HepG2 (cell line): ENCODE data around the gene MRPL34. TPM values are rescaled to one million over a fixed set of nuclear protein-coding genes. Genes with fewer than 3 reads are reported as not detected.

ENCODE experiments used
- ATF7 ChIP-seq, 2 experiments: fragments of 450-650 bp in 1 of 2; sonication (generic) in 1 of 2; formaldehyde crosslinking in 1 of 2; IDR thresholded peaks; 2 replicates each; pipeline versions ENCODE4 v1.4.0 to v1.6.1; 2016 to 2020; ENCODE audit warnings: antibody characterized with exemption in 1 of 2, mild to moderate bottlenecking in 1 of 2, missing genetic modification reagents in 1 of 2
- BCL3 ChIP-seq: sonication (generic); formaldehyde crosslinking; IDR thresholded peaks from 2 replicates; pipeline ENCODE4 v1.5.1; 2020; ENCODE audit warnings: mild to moderate bottlenecking, missing genetic modification reagents, moderate library complexity
- CEBPG ChIP-seq: IDR thresholded peaks from 2 replicates; pipeline ENCODE4 v1.6.1; 2016
- ELF1 ChIP-seq: sonication (generic); formaldehyde crosslinking; IDR thresholded peaks from 2 replicates; pipeline ENCODE4 v1.4.0; 2020; ENCODE audit warnings: missing genetic modification reagents
- ESRRA ChIP-seq: sonication (generic); formaldehyde crosslinking; IDR thresholded peaks from 2 replicates; pipeline ENCODE4 v1.5.1; 2020; ENCODE audit warnings: mild to moderate bottlenecking, low read depth, missing genetic modification reagents
- MXI1 ChIP-seq: IDR thresholded peaks from 3 replicates; pipeline ENCODE4 v1.6.1; 2012; ENCODE audit warnings: low read depth, low read length, inconsistent platforms, borderline replicate concordance
- PHF20 ChIP-seq: sonication (generic); formaldehyde crosslinking; IDR thresholded peaks from 2 replicates; pipeline ENCODE4 v1.5.0; 2020; ENCODE audit warnings: mild to moderate bottlenecking, missing genetic modification reagents
- RBAK ChIP-seq: sonication (generic); formaldehyde crosslinking; IDR thresholded peaks from 2 replicates; pipeline ENCODE4 v1.5.1; 2020; ENCODE audit warnings: mild to moderate bottlenecking, missing genetic modification reagents
- RXRB ChIP-seq: IDR thresholded peaks from 2 replicates; pipeline ENCODE4 v1.6.1; 2016; ENCODE audit warnings: borderline replicate concordance, missing genetic modification reagents, missing compliant biosample characterization
- ZFP90 ChIP-seq: sonication (generic); formaldehyde crosslinking; IDR thresholded peaks from 2 replicates; pipeline ENCODE4 v1.8.0; 2022; ENCODE audit warnings: missing genetic modification reagents, mild to moderate bottlenecking, inconsistent platforms, borderline replicate concordance
- ZMYM3 ChIP-seq: sonication (generic); formaldehyde crosslinking; IDR thresholded peaks from 2 replicates; pipeline ENCODE4 v1.5.1; 2020; ENCODE audit warnings: mild to moderate bottlenecking, missing genetic modification reagents
- ZMYM4 ChIP-seq: sonication (generic); formaldehyde crosslinking; IDR thresholded peaks from 2 replicates; pipeline ENCODE4 v1.8.1; 2023; ENCODE audit warnings: mild to moderate bottlenecking, missing genetic modification reagents
- ZNF460 ChIP-seq: sonication (generic); formaldehyde crosslinking; IDR thresholded peaks from 2 replicates; pipeline ENCODE4 v1.5.1; 2020; ENCODE audit warnings: missing genetic modification reagents, mild to moderate bottlenecking, borderline replicate concordance
- ZNF629 ChIP-seq: sonication (generic); formaldehyde crosslinking; conservative IDR thresholded peaks from 2 replicates; pipeline ENCODE4 v1.5.0; 2020; ENCODE audit warnings: missing genetic modification reagents
- ZNF788 ChIP-seq: sonication (generic); formaldehyde crosslinking; IDR thresholded peaks from 2 replicates; pipeline ENCODE4 v1.5.0; 2020; ENCODE audit warnings: mild to moderate bottlenecking, missing genetic modification reagents, borderline replicate concordance
- ZNF850 ChIP-seq: sonication (generic); formaldehyde crosslinking; conservative IDR thresholded peaks from 2 replicates; pipeline ENCODE4 v1.9.0; 2021; ENCODE audit warnings: mild to moderate bottlenecking, missing genetic modification reagents
- polyA plus RNA-seq, 8 experiments: library from polyadenylated mRNA; depleted of rRNA in 3 of 8; stranded (reverse) in 7 of 8; unstranded in 1 of 8; fragments of >200 nt; fragmentation: Illumina TruSeq in 4 of 8; extraction: Trizol in 4 of 8; gene quantifications; 2 replicates each; pipeline versions ENCODE4 v1.2.1 to v1.2.3, GENCODE V29; 2011 to 2016; ENCODE audit warnings: low read depth in 4 of 8, missing spikeins in 1 of 8, mixed read lengths in 1 of 8; ENCODE audit not compliant: insufficient read depth in 1 of 8
- total RNA-seq, 5 experiments: library from RNA; depleted of rRNA; stranded (reverse); fragments of >200 nt; fragmentation: Illumina TruSeq; extraction: Trizol; gene quantifications; 2 replicates each; pipeline ENCODE4 v1.2.3, GENCODE V29; 2016; ENCODE audit warnings: low read depth in 1 of 5
- TF ChIP-seq, protein P1 (sequence below): sonication (generic); formaldehyde crosslinking; IDR thresholded peaks from 2 replicates; pipeline ENCODE4 v1.4.0; 2020; ENCODE audit warnings: low read depth, mild to moderate bottlenecking, missing genetic modification reagents
- TF ChIP-seq, protein P2 (sequence below): sonication (generic); formaldehyde crosslinking; IDR thresholded peaks from 2 replicates; pipeline ENCODE4 v1.9.0; 2022; ENCODE audit warnings: missing genetic modification reagents, mild to moderate bottlenecking, borderline replicate concordance
- TF ChIP-seq, protein P3 (sequence below): sonication (generic); formaldehyde crosslinking; conservative IDR thresholded peaks from 2 replicates; pipeline ENCODE4 v1.4.0; 2020; ENCODE audit warnings: mild to moderate bottlenecking, missing genetic modification reagents, moderate library complexity
- TF ChIP-seq, protein P4 (sequence below): sonication (generic); IDR thresholded peaks from 2 replicates; pipeline ENCODE4 v1.6.1; 2016; ENCODE audit warnings: low read depth, borderline replicate concordance

MRPL34 gene
- total and polyA plus RNA-seq, 2 of the 13 experiments (the other 11 are each of a cell fraction or from before 2014, with no cell fraction given): 74.0 to 77.3 TPM

- TF ChIP-seq, protein P1, sequence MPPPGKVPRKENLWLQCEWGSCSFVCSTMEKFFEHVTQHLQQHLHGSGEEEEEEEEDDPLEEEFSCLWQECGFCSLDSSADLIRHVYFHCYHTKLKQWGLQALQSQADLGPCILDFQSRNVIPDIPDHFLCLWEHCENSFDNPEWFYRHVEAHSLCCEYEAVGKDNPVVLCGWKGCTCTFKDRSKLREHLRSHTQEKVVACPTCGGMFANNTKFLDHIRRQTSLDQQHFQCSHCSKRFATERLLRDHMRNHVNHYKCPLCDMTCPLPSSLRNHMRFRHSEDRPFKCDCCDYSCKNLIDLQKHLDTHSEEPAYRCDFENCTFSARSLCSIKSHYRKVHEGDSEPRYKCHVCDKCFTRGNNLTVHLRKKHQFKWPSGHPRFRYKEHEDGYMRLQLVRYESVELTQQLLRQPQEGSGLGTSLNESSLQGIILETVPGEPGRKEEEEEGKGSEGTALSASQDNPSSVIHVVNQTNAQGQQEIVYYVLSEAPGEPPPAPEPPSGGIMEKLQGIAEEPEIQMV (CRISPR knock-in tag): 0 out of 2 replicates have a peak, but pooled peaks have one; percentile 60
- TF ChIP-seq, protein P2, sequence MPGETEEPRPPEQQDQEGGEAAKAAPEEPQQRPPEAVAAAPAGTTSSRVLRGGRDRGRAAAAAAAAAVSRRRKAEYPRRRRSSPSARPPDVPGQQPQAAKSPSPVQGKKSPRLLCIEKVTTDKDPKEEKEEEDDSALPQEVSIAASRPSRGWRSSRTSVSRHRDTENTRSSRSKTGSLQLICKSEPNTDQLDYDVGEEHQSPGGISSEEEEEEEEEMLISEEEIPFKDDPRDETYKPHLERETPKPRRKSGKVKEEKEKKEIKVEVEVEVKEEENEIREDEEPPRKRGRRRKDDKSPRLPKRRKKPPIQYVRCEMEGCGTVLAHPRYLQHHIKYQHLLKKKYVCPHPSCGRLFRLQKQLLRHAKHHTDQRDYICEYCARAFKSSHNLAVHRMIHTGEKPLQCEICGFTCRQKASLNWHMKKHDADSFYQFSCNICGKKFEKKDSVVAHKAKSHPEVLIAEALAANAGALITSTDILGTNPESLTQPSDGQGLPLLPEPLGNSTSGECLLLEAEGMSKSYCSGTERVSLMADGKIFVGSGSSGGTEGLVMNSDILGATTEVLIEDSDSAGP: peak; percentile 75
- peak; percentile 54; the same call in 1 of the 2 replicates for TF ChIP-seq ZFP90 (CRISPR knock-in tag)
- 0 out of 2 replicates have a peak, but pooled peaks have one; percentile 27 for TF ChIP-seq ZNF629
- peak; percentile 72 for TF ChIP-seq ELF1 (CRISPR knock-in tag)
- peak; percentile 78 for TF ChIP-seq ZMYM3 (CRISPR knock-in tag)
- TF ChIP-seq, protein P3, sequence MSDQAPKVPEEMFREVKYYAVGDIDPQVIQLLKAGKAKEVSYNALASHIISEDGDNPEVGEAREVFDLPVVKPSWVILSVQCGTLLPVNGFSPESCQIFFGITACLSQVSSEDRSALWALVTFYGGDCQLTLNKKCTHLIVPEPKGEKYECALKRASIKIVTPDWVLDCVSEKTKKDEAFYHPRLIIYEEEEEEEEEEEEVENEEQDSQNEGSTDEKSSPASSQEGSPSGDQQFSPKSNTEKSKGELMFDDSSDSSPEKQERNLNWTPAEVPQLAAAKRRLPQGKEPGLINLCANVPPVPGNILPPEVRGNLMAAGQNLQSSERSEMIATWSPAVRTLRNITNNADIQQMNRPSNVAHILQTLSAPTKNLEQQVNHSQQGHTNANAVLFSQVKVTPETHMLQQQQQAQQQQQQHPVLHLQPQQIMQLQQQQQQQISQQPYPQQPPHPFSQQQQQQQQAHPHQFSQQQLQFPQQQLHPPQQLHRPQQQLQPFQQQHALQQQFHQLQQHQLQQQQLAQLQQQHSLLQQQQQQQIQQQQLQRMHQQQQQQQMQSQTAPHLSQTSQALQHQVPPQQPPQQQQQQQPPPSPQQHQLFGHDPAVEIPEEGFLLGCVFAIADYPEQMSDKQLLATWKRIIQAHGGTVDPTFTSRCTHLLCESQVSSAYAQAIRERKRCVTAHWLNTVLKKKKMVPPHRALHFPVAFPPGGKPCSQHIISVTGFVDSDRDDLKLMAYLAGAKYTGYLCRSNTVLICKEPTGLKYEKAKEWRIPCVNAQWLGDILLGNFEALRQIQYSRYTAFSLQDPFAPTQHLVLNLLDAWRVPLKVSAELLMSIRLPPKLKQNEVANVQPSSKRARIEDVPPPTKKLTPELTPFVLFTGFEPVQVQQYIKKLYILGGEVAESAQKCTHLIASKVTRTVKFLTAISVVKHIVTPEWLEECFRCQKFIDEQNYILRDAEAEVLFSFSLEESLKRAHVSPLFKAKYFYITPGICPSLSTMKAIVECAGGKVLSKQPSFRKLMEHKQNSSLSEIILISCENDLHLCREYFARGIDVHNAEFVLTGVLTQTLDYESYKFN (CRISPR knock-in tag): peak; percentile 82
- TF ChIP-seq ZNF850: no peak
- TF ChIP-seq MXI1: peak; percentile 72; the same call in 1 of the 3 replicates
- TF ChIP-seq, protein P4, sequence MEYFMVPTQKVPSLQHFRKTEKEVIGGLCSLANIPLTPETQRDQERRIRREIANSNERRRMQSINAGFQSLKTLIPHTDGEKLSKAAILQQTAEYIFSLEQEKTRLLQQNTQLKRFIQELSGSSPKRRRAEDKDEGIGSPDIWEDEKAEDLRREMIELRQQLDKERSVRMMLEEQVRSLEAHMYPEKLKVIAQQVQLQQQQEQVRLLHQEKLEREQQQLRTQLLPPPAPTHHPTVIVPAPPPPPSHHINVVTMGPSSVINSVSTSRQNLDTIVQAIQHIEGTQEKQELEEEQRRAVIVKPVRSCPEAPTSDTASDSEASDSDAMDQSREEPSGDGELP: peak; percentile 19; the same call in 1 of the 2 replicates
- peak; percentile 91 for TF ChIP-seq CEBPG (CRISPR knock-in tag)
- peak; percentile 70 for TF ChIP-seq ZMYM4
- TF ChIP-seq ATF7 (IDR thresholded peaks at IDR 0.05): peak; percentile 27; the same call in 1 of the 2 replicates
- peak; percentile 68; the same call in 1 of the 2 replicates for TF ChIP-seq ATF7 (CRISPR knock-in tag; IDR thresholded peaks at IDR 0.05)
- peak; percentile 24; the same call in 1 of the 2 replicates for TF ChIP-seq ZNF788 (CRISPR knock-in tag)
- no peak for TF ChIP-seq ZNF460 (CRISPR knock-in tag)
- 0 out of 2 replicates have a peak, but pooled peaks have one; percentile 16 for TF ChIP-seq PHF20 (CRISPR knock-in tag)
- TF ChIP-seq BCL3 (CRISPR knock-in tag): peak; percentile 51; the same call in 1 of the 2 replicates
- TF ChIP-seq RXRB (CRISPR knock-in tag): peak; percentile 74
- TF ChIP-seq ESRRA (CRISPR knock-in tag): peak; percentile 77
- TF ChIP-seq RBAK (CRISPR knock-in tag): 0 out of 2 replicates have a peak, but pooled peaks have one; percentile 52
These were observed 35.2 kb downstream of the MRPL34 start (continued) for GRCh38 chr19:17340871-17341357.
